HAP-1 (cell line): ENCODE data around the gene OOEP.
"Not testable (repeated sequence)": the region's sequence is repeated elsewhere in the genome, so short reads cannot be mapped to it uniquely, and the experiment has no call there.

Experiments
- DNase-seq, 2 experiments: peaks; one replicate each; pipeline ENCODE4 v3.0.0-alpha.2; 2016 to 2020; ENCODE audit warnings: low spot score in 2 of 2
- H3K27me3 ChIP-seq: fragments of 250-450 bp; sonication (Bioruptor Pico); 2 replicates; pipeline ENCODE4 v1.5.1; 2020; ENCODE audit warnings: low read depth, mild to moderate bottlenecking, moderate library complexity
- H3K36me3 ChIP-seq: fragments of 250-450 bp; sonication (Bioruptor Pico); replicated peaks from 2 replicates; pipeline ENCODE4 v1.5.1; 2020; ENCODE audit warnings: mild to moderate bottlenecking
- H3K4me1 ChIP-seq: fragments of 250-450 bp; sonication (Bioruptor Pico); 2 replicates; pipeline ENCODE4 v1.5.1; 2020; ENCODE audit warnings: mild to moderate bottlenecking
- H3K4me3 ChIP-seq: fragments of 250-450 bp; sonication (Bioruptor Pico); 2 replicates; pipeline ENCODE4 v1.5.1; 2020; ENCODE audit warnings: mild to moderate bottlenecking, moderate library complexity
- H3K9me3 ChIP-seq: fragments of 250-450 bp; sonication (Bioruptor Pico); 2 replicates; pipeline ENCODE4 v1.5.1; 2020; ENCODE audit warnings: mild to moderate bottlenecking, moderate library complexity
- in situ Hi-C: fragments of 300-500 bp; cut with MboI; formaldehyde crosslinking; loops from 3 replicates; pipeline ENCODE4 v1.14.3; 2020; ENCODE audit warnings: low sequenced_read_pairs, inconsistent platforms, mixed read lengths

OOEP gene

GRCh38 chr6:73382462-73383113 lies 12.9 kb upstream of the OOEP start:
- H3K4me1 ChIP-seq = no peaks in the 10 kb centered on the region
- H3K9me3 ChIP-seq = no peaks in the 10 kb centered on the region
- in situ Hi-C loops = no loop called here
- DNase-seq = no peak
- H3K4me3 ChIP-seq = no peak overlapping the region
- no peaks in the 10 kb centered on the region for H3K36me3 ChIP-seq
- no peaks in the 10 kb centered on the region for H3K27me3 ChIP-seq

- H3K4me1 ChIP-seq, H3K9me3 ChIP-seq, H3K27me3 ChIP-seq, H3K36me3 ChIP-seq, DNase-seq, in situ Hi-C loops, H3K4me3 ChIP-seq: not testable (repeated sequence)
Measured at GRCh38 chr6:73381531-73381930, 11.8 kb upstream of the OOEP start.

GRCh38 chr6:73377225-73377624 lies 7.5 kb upstream of the OOEP start:
- in situ Hi-C loops = no loop called here

GRCh38 chr6:73375216-73375615 lies 5.5 kb upstream of the OOEP start:
- H3K9me3 ChIP-seq = no peaks in the 10 kb centered on the region
- H3K4me1 ChIP-seq = no peaks in the 10 kb centered on the region
- 0 out of 2 replicates have a peak, but pooled peaks cover 4% of the 10 kb centered on the region for H3K27me3 ChIP-seq
- DNase-seq = no peak
- in situ Hi-C loops = no loop called here
- H3K36me3 ChIP-seq = no peaks in the 10 kb centered on the region
- no peak overlapping the region for H3K4me3 ChIP-seq

More at GRCh38 chr6:73377225-73377624, 7.5 kb upstream of the OOEP start:
- no peak for DNase-seq
- no peak overlapping the region for H3K4me3 ChIP-seq
- no peaks in the 10 kb centered on the region for H3K9me3 ChIP-seq
- no peaks in the 10 kb centered on the region for H3K4me1 ChIP-seq
- no peaks in the 10 kb centered on the region for H3K27me3 ChIP-seq
- H3K36me3 ChIP-seq = no peaks in the 10 kb centered on the region

GRCh38 chr6:73372516-73372915 lies 2.8 kb upstream of the OOEP start:
- Histone ChIP-seq H3K4me1 (no peaks in the 10 kb centered on the region), H3K4me3 (no peak overlapping the region), H3K27me3 (peaks cover 30% of the 10 kb centered on the region), H3K36me3 (no peaks in the 10 kb centered on the region), H3K9me3 (no peaks in the 10 kb centered on the region)
- in situ Hi-C loops = no loop called here
- DNase-seq = no peak

- no peaks in the 10 kb centered on the region for H3K9me3 ChIP-seq
- DNase-seq = no peak
- no peaks in the 10 kb centered on the region for H3K4me1 ChIP-seq
- in situ Hi-C loops = no loop called here
- no peak overlapping the region for H3K4me3 ChIP-seq
- H3K27me3 ChIP-seq = peaks cover 31% of the 10 kb centered on the region
- no peaks in the 10 kb centered on the region for H3K36me3 ChIP-seq
Measured at GRCh38 chr6:73371984-73372383, 2.3 kb upstream of the OOEP start.

- Histone ChIP-seq H3K4me3 (no peak overlapping the region), H3K9me3 (no peaks in the 10 kb centered on the region), H3K4me1 (no peaks in the 10 kb centered on the region), H3K27me3 (peaks cover 44% of the 10 kb centered on the region), H3K36me3 (no peaks in the 10 kb centered on the region)
- in situ Hi-C loops = no loop called here
- DNase-seq = no peak
Measured at GRCh38 chr6:73369157-73369556, 540 bp downstream of the OOEP start.

- no peak overlapping the region for H3K4me3 ChIP-seq
- no peaks in the 10 kb centered on the region for H3K36me3 ChIP-seq
- peaks cover 48% of the 10 kb centered on the region for H3K27me3 ChIP-seq
- H3K4me1 ChIP-seq = no peaks in the 10 kb centered on the region
- no peaks in the 10 kb centered on the region for H3K9me3 ChIP-seq
- no peak for DNase-seq
- in situ Hi-C loops = no loop called here
Measured at GRCh38 chr6:73368675-73369074, 1.0 kb downstream of the OOEP start.

GRCh38 chr6:73367761-73368355 lies 1.8 kb downstream of the OOEP start:
- Histone ChIP-seq H3K4me1 (no peaks in the 10 kb centered on the region), H3K4me3 (no peak overlapping the region), H3K27me3 (peaks cover 48% of the 10 kb centered on the region), H3K9me3 (no peaks in the 10 kb centered on the region), H3K36me3 (no peaks in the 10 kb centered on the region)
- in situ Hi-C loops = no loop called here
- no peak for DNase-seq

GRCh38 chr6:73364549-73364948 lies 5.1 kb downstream of the OOEP start:
- peaks cover 51% of the 10 kb centered on the region for H3K27me3 ChIP-seq
- in situ Hi-C loops = no loop called here

GRCh38 chr6:73364121-73364520 lies 5.6 kb downstream of the OOEP start:
- Histone ChIP-seq H3K4me1 (no peaks in the 10 kb centered on the region), H3K27me3 (peaks cover 46% of the 10 kb centered on the region), H3K9me3 (no peaks in the 10 kb centered on the region), H3K36me3 (no peaks in the 10 kb centered on the region), H3K4me3 (no peak overlapping the region)
- DNase-seq = no peak
- in situ Hi-C loops = no loop called here

More at GRCh38 chr6:73364549-73364948, 5.1 kb downstream of the OOEP start:
- Histone ChIP-seq H3K36me3 (no peaks in the 10 kb centered on the region), H3K9me3 (no peaks in the 10 kb centered on the region), H3K4me1 (no peaks in the 10 kb centered on the region), H3K4me3 (no peak overlapping the region)
- DNase-seq = no peak

GRCh38 chr6:73363537-73363875 lies 6.2 kb downstream of the OOEP start:
- in situ Hi-C loops = no loop called here
- Histone ChIP-seq H3K4me1 (no peaks in the 10 kb centered on the region), H3K9me3 (no peaks in the 10 kb centered on the region), H3K36me3 (no peaks in the 10 kb centered on the region), H3K4me3 (no peak overlapping the region), H3K27me3 (peaks cover 45% of the 10 kb centered on the region)
- DNase-seq = no peak

- Histone ChIP-seq H3K36me3 (no peaks in the 10 kb centered on the region), H3K4me3 (no peak overlapping the region), H3K27me3 (peaks cover 45% of the 10 kb centered on the region), H3K4me1 (no peaks in the 10 kb centered on the region), H3K9me3 (no peaks in the 10 kb centered on the region)
- in situ Hi-C loops = no loop called here
- DNase-seq = no peak
Measured at GRCh38 chr6:73362869-73363536, 6.7 kb downstream of the OOEP start.

GRCh38 chr6:73362358-73362757 lies 7.3 kb downstream of the OOEP start, which contains the start of gene KHDC3L:
TSS of gene KHDC3L (plus strand) at chr6:73362658. CDS start at chr6:73362730, 72 bp downstream.
- Histone ChIP-seq H3K4me1 (no peaks in the 10 kb centered on the region), H3K36me3 (no peaks in the 10 kb centered on the region), H3K27me3 (peaks cover 48% of the 10 kb centered on the region), H3K4me3 (no peak within 1 kb of the TSS), H3K9me3 (no peaks in the 10 kb centered on the region)
- DNase-seq = no peak
- in situ Hi-C loops = no loop called here
